Fibroblast of lung (primary cell): Measurements from ENCODE around the gene PCDHGA1.

ENCODE experiments used
- CTCF ChIP-seq, 2 donors: IDR thresholded peaks in 1 of 2; conservative IDR thresholded peaks in 1 of 2; 1 replicate in 1 of 2; 2 replicates in 1 of 2; pipeline ENCODE4 v1.5.1; 2011 to 2012; ENCODE audit warnings: low read length in 2 of 2, control low read depth in 1 of 2, inconsistent platforms in 1 of 2, low read depth in 1 of 2, mild to moderate bottlenecking in 1 of 2
- EZH2 ChIP-seq: IDR thresholded peaks from 2 replicates; pipeline ENCODE4 v1.5.1; 2012; ENCODE audit warnings: low read length, control low read depth, mild to moderate bottlenecking; ENCODE audit errors: missing control alignments

GRCh38 chr5:141492168-141492885 is 162.0 kb downstream of the PCDHGA1 start:
- TF ChIP-seq CTCF (conservative IDR thresholded peaks at IDR 0.05 in 1 of 2, IDR thresholded peaks at IDR 0.05 in 1 of 2; ENCODE audit: low read depth in 1 of 2, low read length in 2 of 2) (no peak), EZH2 (no peak)
